ENCODE measurements around the gene KLF4. TPM values are rescaled to one million over a fixed set of nuclear protein-coding genes. Genes with fewer than 3 reads are reported as not detected.

Gene KLF4
- total RNA-seq: 10 to 100 TPM; 45.9 to 62.2 TPM
- 10 to 100 TPM; 12.3 to 89.6 (median 53.3) TPM for polyA plus RNA-seq (ENCODE audit: insufficient read length in 6 of 6)
- long read RNA-seq, donor 1, transcript KLF4-205 (3 exons, 2,393 nt): major isoform, 6 of 8 reads
- long read RNA-seq, donor 1, partial matches to known transcripts: 0 of 8 reads
- long read RNA-seq, donor 1, other reads (novel, unspliced or antisense): 0 of 8 reads
- long read RNA-seq, donor 2, transcript KLF4-205 (3 exons, 2,393 nt): major isoform, 7 of 9 reads
- long read RNA-seq, donor 2, partial matches to known transcripts: 0 of 9 reads
- long read RNA-seq, donor 2, other reads (novel, unspliced or antisense): 0 of 9 reads
- long read RNA-seq, donor 3, partial matches to known transcripts: 0 of 3 reads
- long read RNA-seq, donor 3, other reads (novel, unspliced or antisense): 0 of 3 reads
- long read RNA-seq, donor 4, partial matches to known transcripts: 3 of 3 reads
- long read RNA-seq, donor 4, other reads (novel, unspliced or antisense): 0 of 3 reads
- long read RNA-seq, donor 5, transcript KLF4-201 (5 exons, 2,813 nt): major isoform, 5 of 7 reads
- long read RNA-seq, donor 5, partial matches to known transcripts: 0 of 7 reads
- long read RNA-seq, donor 5, other reads (novel, unspliced or antisense): 0 of 7 reads
- long read RNA-seq, donor 6, transcript KLF4-201 (5 exons, 2,813 nt): major isoform, 6 of 8 reads
- long read RNA-seq, donor 6, partial matches to known transcripts: 0 of 8 reads
- long read RNA-seq, donor 6, other reads (novel, unspliced or antisense): 0 of 8 reads
- long read RNA-seq, donor 7, partial matches to known transcripts: 0 of 2 reads
- long read RNA-seq, donor 7, other reads (novel, unspliced or antisense): 0 of 2 reads
- long read RNA-seq, donor 8, partial matches to known transcripts: 0 of 9 reads
- long read RNA-seq, donor 8, other reads (novel, unspliced or antisense): 0 of 9 reads
- long read RNA-seq, donor 9: 0 reads
- long read RNA-seq, donor 10, partial matches to known transcripts: 0 of 5 reads
- long read RNA-seq, donor 10, other reads (novel, unspliced or antisense): 0 of 5 reads
- long read RNA-seq, donor 11, partial matches to known transcripts: 0 of 1 reads
- long read RNA-seq, donor 11, other reads (novel, unspliced or antisense): 0 of 1 reads
- long read RNA-seq, donor 12, partial matches to known transcripts: 0 of 1 reads
- long read RNA-seq, donor 12, other reads (novel, unspliced or antisense): 0 of 1 reads

- H3K27ac ChIP-seq: peak within 1 kb of the TSS; percentile 89 to 96
- H3K27me3 ChIP-seq: peaks cover 0 to 62% of the 10 kb centered on the region in 2 donors
- H3K36me3 ChIP-seq: peaks cover 0 to 19% of the 10 kb centered on the region in 2 donors
- H3K4me1 ChIP-seq: peaks cover 10 to 46% of the 10 kb centered on the region in 2 donors
- intact Hi-C loops (cut with DNase I): loop anchor here in 1 of 2 donors (5.0 kb wide), 1 partner anchor 147 kb away; no protein-coding TSS in a partner anchor
- TF ChIP-seq CTCF (IDR thresholded peaks at IDR 0.05): no peak
- ATAC-seq (peak; percentile 80), DNase-seq (peak; percentile 90 to 96 (median 94))
- H3K9me3 ChIP-seq: no peaks in the 10 kb centered on the region
- peak within 1 kb of the TSS; percentile 59 to 85 for H3K4me3 ChIP-seq
Measured at GRCh38 chr9:107489687-107490605, at the start of gene KLF4. KLF4 (minus strand) TSS chr9:107489769; CDS start chr9:107489172, 597 bp downstream.

GRCh38 chr9:107536462-107536861 is 46.9 kb upstream of the KLF4 start:
- H3K9me3 ChIP-seq: no peaks in the 10 kb centered on the region
- H3K27me3 ChIP-seq: no peaks in the 10 kb centered on the region
- peaks cover 0 to 5% of the 10 kb centered on the region in 2 donors for H3K4me1 ChIP-seq
- no peaks in the 10 kb centered on the region for H3K36me3 ChIP-seq
- intact Hi-C loops (cut with DNase I): no loop called here
- H3K27ac ChIP-seq: no peak overlapping the region
- H3K4me3 ChIP-seq: no peak overlapping the region
- ATAC-seq: no peak
- no peak for DNase-seq
- TF ChIP-seq CTCF (IDR thresholded peaks at IDR 0.05): no peak

GRCh38 chr9:107534510-107535078 is 45.0 kb upstream of the KLF4 start:
- Histone ChIP-seq H3K27me3 (no peaks in the 10 kb centered on the region), H3K4me3 (no peak overlapping the region), H3K27ac (no peak overlapping the region), H3K9me3 (no peaks in the 10 kb centered on the region), H3K36me3 (no peaks in the 10 kb centered on the region), H3K4me1 (no peaks in the 10 kb centered on the region)
- no peak for TF ChIP-seq CTCF (IDR thresholded peaks at IDR 0.05)
- DNase-seq (no peak), ATAC-seq (no peak)
- intact Hi-C loops (cut with DNase I): no loop called here

GRCh38 chr9:107530679-107531078 is 41.1 kb upstream of the KLF4 start:
- Histone ChIP-seq H3K27ac (no peak overlapping the region), H3K4me3 (no peak overlapping the region), H3K9me3 (no peaks in the 10 kb centered on the region), H3K4me1 (no peaks in the 10 kb centered on the region), H3K36me3 (no peaks in the 10 kb centered on the region), H3K27me3 (no peaks in the 10 kb centered on the region)
- ATAC-seq (no peak), DNase-seq (no peak)
- no peak for TF ChIP-seq CTCF (IDR thresholded peaks at IDR 0.05)
- intact Hi-C loops (cut with DNase I): no loop called here

All from left lung (tissue), 14 donors.